HG02981 (cell line): ENCODE results near the gene GSAP.
"Not testable (repeated sequence)": the region's sequence is repeated elsewhere in the genome, so short reads cannot be mapped to it uniquely, and the experiment has no call there.

Experiments
- ATAC-seq: cut with Tn5 transposase; IDR thresholded peaks from one replicate; pipeline ENCODE4 v1.9.1; 2021; ENCODE audit warnings: mild to moderate bottlenecking, moderate library complexity; ENCODE audit not compliant: unreplicated experiment

Gene GSAP

GRCh38 chr7:77415823-77416620 lies at the start of gene GSAP:
GSAP (minus strand) TSS chr7:77416349; CDS start chr7:77416321, 28 bp downstream.
- ATAC-seq = peak; percentile 41

GRCh38 chr7:77465256-77465655 lies 49.1 kb upstream of the GSAP start:
- no peak for ATAC-seq

- no peak for ATAC-seq
Observed at GRCh38 chr7:77464589-77464988, 48.4 kb upstream of the GSAP start.

- peak; percentile 64 for ATAC-seq
Observed at GRCh38 chr7:77463632-77464031, 47.5 kb upstream of the GSAP start.

GRCh38 chr7:77461842-77462241 lies 45.7 kb upstream of the GSAP start:
- ATAC-seq = no peak

GRCh38 chr7:77461246-77461645 lies 45.1 kb upstream of the GSAP start:
- ATAC-seq = no peak

GRCh38 chr7:77460057-77460486 lies 43.9 kb upstream of the GSAP start:
- ATAC-seq = no peak

GRCh38 chr7:77459311-77459726 lies 43.2 kb upstream of the GSAP start:
- ATAC-seq = no peak

- ATAC-seq = no peak
Observed at GRCh38 chr7:77458786-77459185, 42.6 kb upstream of the GSAP start.

GRCh38 chr7:77457779-77458178 lies 41.6 kb upstream of the GSAP start:
- no peak for ATAC-seq

- ATAC-seq = no peak
Observed at GRCh38 chr7:77456696-77457095, 40.5 kb upstream of the GSAP start.

- ATAC-seq = no peak
Observed at GRCh38 chr7:77455321-77455720, 39.2 kb upstream of the GSAP start.

GRCh38 chr7:77454802-77455201 lies 38.7 kb upstream of the GSAP start:
- ATAC-seq = no peak

GRCh38 chr7:77453531-77453930 lies 37.4 kb upstream of the GSAP start:
- ATAC-seq = no peak

GRCh38 chr7:77451950-77452349 lies 35.8 kb upstream of the GSAP start:
- not testable (repeated sequence) for ATAC-seq

GRCh38 chr7:77450613-77451012 lies 34.5 kb upstream of the GSAP start:
- no peak for ATAC-seq

GRCh38 chr7:77450054-77450453 lies 33.9 kb upstream of the GSAP start:
- ATAC-seq = no peak

GRCh38 chr7:77447616-77448015 lies 31.5 kb upstream of the GSAP start:
- ATAC-seq = no peak

GRCh38 chr7:77444123-77444522 lies 28.0 kb upstream of the GSAP start:
- no peak for ATAC-seq

GRCh38 chr7:77443042-77443441 lies 26.9 kb upstream of the GSAP start:
- no peak for ATAC-seq

- no peak for ATAC-seq
Observed at GRCh38 chr7:77442636-77443035, 26.5 kb upstream of the GSAP start.

GRCh38 chr7:77441046-77441445 lies 24.9 kb upstream of the GSAP start:
- no peak for ATAC-seq

GRCh38 chr7:77439572-77439971 lies 23.4 kb upstream of the GSAP start:
- ATAC-seq = no peak
